IMR-90 (cell line): ENCODE measurements around the gene CPSF7. TPM values are rescaled to one million over a fixed set of nuclear protein-coding genes. Genes with fewer than 3 reads are reported as not detected.

Source experiments
- MXI1 ChIP-seq: IDR thresholded peaks from 2 replicates; pipeline ENCODE4 v1.6.1; 2012; ENCODE audit warnings: low read depth, mild to moderate bottlenecking, low read length, moderate library complexity, borderline replicate concordance
- POLR2A ChIP-seq: IDR thresholded peaks from 2 replicates; pipeline ENCODE4 v1.6.1; 2012; ENCODE audit warnings: mild to moderate bottlenecking, low read depth, low read length
- polyA plus RNA-seq, 3 experiments: library from polyadenylated mRNA; depleted of rRNA; stranded (reverse); fragments of >200 nt; gene quantifications; 2 replicates each; pipeline ENCODE4 v1.2.3, GENCODE V29; 2012; ENCODE audit warnings: low replicate concordance in 1 of 3
- total RNA-seq: library from RNA; depleted of rRNA; stranded (reverse); fragments of >200 nt; gene quantifications from 2 replicates; pipeline ENCODE4 v1.2.3, GENCODE V29; 2012
- TF ChIP-seq, protein P1 (sequence below): fragments of 150-350 bp; IDR thresholded peaks from 2 replicates; pipeline ENCODE4 v1.6.1; 2016; ENCODE audit warnings: low read depth, mild to moderate bottlenecking, low read length, moderate library complexity, borderline replicate concordance

The CPSF7 gene
- total and polyA plus RNA-seq, 2 of the 4 experiments (the other 2 are of a cell fraction): 9.5 to 55.2 TPM

DNA sequence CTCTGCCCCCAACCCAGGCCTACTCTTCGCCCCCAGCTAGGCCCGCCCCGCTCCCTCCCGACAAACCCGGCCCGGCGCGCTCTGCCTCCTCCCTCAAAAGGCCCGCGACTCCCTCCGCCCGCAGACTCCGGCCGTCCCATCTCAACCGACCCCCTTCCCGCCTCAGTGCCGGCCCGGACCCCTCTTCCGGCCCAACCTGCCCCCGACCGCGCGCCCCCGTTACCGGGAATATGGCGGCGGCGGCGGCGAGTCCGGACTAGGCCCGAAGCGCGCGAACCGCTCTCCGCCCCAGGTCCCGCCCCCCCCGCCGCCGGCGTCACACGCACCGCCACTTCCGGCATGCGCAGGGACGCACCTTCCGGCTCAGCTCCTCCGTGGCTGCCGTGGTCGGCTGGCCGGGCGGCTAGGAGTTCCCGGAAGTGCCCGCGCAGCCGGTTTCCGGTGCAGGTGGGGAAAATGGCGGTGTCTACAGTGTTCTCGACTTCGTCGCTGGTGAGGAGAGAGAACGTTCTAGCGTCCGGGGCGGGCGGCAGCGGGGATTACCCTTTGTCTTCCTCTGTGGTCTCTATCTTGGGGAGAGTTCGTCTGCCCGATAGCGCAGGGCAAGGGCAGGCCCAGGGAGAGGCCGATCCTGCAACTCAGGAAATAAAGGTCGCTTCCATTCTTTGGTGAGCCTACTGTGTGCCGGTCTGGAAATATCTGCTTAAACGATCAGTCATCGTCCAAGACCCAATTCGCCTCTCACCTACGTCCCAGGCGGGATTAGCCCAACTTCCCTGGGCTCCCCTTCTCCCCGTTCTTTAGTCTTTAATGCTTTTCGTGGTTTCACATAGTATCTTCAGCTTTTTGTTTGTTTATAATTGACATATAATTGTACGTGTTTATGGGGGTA lies at the start of gene CPSF7, which contains the start of gene SDHAF2 (continued):
- TF ChIP-seq MXI1 (peak; percentile 86; the same call in 1 of the 2 replicates), POLR2A (peak; percentile 85)
- TF ChIP-seq, protein P1, sequence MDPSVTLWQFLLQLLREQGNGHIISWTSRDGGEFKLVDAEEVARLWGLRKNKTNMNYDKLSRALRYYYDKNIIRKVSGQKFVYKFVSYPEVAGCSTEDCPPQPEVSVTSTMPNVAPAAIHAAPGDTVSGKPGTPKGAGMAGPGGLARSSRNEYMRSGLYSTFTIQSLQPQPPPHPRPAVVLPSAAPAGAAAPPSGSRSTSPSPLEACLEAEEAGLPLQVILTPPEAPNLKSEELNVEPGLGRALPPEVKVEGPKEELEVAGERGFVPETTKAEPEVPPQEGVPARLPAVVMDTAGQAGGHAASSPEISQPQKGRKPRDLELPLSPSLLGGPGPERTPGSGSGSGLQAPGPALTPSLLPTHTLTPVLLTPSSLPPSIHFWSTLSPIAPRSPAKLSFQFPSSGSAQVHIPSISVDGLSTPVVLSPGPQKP: no peak
